Liver (tissue), 3 donors: ENCODE results near the gene ZNF212.
"Not testable (repeated sequence)": the region's sequence is repeated elsewhere in the genome, so short reads cannot be mapped to it uniquely, and the experiment has no call there.

Experiments used
- EGR1 ChIP-seq, 2 donors: IDR thresholded peaks; 2 replicates each; pipeline ENCODE4 v1.6.1; 2016 to 2018; ENCODE audit warnings: antibody characterized with exemption in 2 of 2, low read depth in 2 of 2
- TAF1 ChIP-seq: conservative IDR thresholded peaks from 2 replicates; pipeline ENCODE4 v1.6.1; 2016; ENCODE audit warnings: antibody characterized with exemption, mild to moderate bottlenecking
- TF ChIP-seq, protein P1 (sequence below): fragments of 150-350 bp; IDR thresholded peaks from 2 replicates; pipeline ENCODE4 v1.5.1; 2017; ENCODE audit warnings: improper control_type of control experiment, low read depth, low read length; ENCODE audit not compliant: missing input control
- TF ChIP-seq, protein P2 (sequence below): IDR thresholded peaks from 2 replicates; pipeline ENCODE4 v1.6.1; 2016; ENCODE audit warnings: antibody characterized with exemption
- donor health status: healthy.
- donor health status: healthy.

DNA sequence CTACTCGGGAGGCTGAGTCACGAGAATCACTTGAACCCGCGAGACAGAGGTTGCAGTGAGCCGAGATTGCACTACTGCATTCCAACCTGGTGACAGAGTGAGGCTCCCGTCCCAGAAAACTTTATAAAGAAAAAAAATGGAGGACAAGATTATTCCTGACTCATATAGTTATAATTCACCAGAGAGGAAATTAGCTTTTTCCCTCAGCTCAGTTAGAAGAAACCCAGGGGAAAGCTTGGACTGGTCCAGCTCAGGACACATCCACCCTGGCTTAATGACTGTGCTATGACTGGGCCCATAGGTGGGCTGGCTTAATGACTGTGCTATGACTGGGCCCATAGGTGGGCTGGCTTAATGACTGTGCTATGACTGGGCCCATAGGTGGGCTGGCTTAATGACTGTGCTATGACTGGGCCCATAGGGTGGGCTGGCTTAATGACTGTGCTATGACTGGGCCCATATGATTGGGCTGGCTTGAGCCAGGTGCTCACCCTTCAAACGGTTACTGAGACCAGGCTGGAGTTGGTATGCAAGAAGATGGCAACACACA is 5.7 kb upstream of the ZNF212 start:
- TF ChIP-seq, protein P1, sequence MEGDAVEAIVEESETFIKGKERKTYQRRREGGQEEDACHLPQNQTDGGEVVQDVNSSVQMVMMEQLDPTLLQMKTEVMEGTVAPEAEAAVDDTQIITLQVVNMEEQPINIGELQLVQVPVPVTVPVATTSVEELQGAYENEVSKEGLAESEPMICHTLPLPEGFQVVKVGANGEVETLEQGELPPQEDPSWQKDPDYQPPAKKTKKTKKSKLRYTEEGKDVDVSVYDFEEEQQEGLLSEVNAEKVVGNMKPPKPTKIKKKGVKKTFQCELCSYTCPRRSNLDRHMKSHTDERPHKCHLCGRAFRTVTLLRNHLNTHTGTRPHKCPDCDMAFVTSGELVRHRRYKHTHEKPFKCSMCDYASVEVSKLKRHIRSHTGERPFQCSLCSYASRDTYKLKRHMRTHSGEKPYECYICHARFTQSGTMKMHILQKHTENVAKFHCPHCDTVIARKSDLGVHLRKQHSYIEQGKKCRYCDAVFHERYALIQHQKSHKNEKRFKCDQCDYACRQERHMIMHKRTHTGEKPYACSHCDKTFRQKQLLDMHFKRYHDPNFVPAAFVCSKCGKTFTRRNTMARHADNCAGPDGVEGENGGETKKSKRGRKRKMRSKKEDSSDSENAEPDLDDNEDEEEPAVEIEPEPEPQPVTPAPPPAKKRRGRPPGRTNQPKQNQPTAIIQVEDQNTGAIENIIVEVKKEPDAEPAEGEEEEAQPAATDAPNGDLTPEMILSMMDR: not testable (repeated sequence)
- TF ChIP-seq, protein P2, sequence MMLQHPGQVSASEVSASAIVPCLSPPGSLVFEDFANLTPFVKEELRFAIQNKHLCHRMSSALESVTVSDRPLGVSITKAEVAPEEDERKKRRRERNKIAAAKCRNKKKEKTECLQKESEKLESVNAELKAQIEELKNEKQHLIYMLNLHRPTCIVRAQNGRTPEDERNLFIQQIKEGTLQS: not testable (repeated sequence)
- TF ChIP-seq EGR1 (IDR thresholded peaks at IDR 0.05; ENCODE audit: low read depth in 2 of 2); TAF1: not testable (repeated sequence)
